WERI-Rb-1 (cell line): Measurements from ENCODE around the gene AK2.
A peak's percentile ranks its signal among the peaks of the same experiment; 100 is the strongest.

ENCODE experiments used
- DNase-seq: peaks from one replicate; pipeline ENCODE4 v3.0.0-alpha.2; 2020
- H3K27ac ChIP-seq: fragments of 250-450 bp; sonication (Bioruptor Pico); 2 replicates; pipeline ENCODE4 v1.5.1; 2020; ENCODE audit warnings: mild to moderate bottlenecking, moderate library complexity
- H3K27me3 ChIP-seq: fragments of 250-450 bp; sonication (Bioruptor Pico); 2 replicates; pipeline ENCODE4 v1.5.1; 2021; ENCODE audit warnings: mild to moderate bottlenecking, low read depth, moderate library complexity; ENCODE audit not compliant: insufficient read depth, severe bottlenecking
- H3K36me3 ChIP-seq: fragments of 250-450 bp; sonication (Bioruptor Pico); 2 replicates; pipeline ENCODE4 v1.5.1; 2020; ENCODE audit warnings: mild to moderate bottlenecking, moderate library complexity
- H3K4me3 ChIP-seq: 2 replicates; pipeline ENCODE4 v1.5.1; 2011; ENCODE audit warnings: low read depth, mild to moderate bottlenecking, control low read depth, low read length
- H3K9me3 ChIP-seq: fragments of 250-450 bp; sonication (Bioruptor Pico); 2 replicates; pipeline ENCODE4 v1.5.1; 2021; ENCODE audit warnings: mild to moderate bottlenecking, moderate library complexity; ENCODE audit not compliant: severe bottlenecking
- CTCF ChIP-seq: IDR thresholded peaks from 2 replicates; pipeline ENCODE4 v1.5.1; 2011; ENCODE audit warnings: low read depth, mild to moderate bottlenecking, control low read depth, inconsistent platforms, low read length

Gene AK2

DNA sequence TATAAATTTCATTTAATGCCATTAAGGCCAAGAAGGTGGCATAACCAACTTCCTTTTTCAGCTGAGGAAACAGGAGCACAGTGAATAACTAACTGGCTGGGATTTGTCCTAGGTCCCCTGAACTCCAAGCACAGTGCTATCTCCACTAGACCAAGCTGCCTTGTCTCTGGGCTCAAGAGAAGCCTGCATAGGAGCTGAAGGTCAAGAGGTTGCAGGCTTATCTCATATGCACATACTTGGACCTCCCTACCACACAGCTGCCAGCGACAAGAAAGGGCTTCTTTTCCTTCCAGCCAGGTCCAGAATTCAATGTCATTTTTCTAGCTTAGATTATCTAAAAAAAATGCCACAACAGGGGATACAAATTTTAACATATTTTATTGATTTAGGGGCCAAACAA is 27.1 kb downstream of the AK2 start:
- Histone ChIP-seq H3K36me3 (peaks cover 59% of the 10 kb centered on the region), H3K27me3 (no peaks in the 10 kb centered on the region), H3K4me3 (no peak overlapping the region), H3K9me3 (no peaks in the 10 kb centered on the region), H3K27ac (no peak overlapping the region)
- no peak for TF ChIP-seq CTCF
- no peak for DNase-seq

DNA sequence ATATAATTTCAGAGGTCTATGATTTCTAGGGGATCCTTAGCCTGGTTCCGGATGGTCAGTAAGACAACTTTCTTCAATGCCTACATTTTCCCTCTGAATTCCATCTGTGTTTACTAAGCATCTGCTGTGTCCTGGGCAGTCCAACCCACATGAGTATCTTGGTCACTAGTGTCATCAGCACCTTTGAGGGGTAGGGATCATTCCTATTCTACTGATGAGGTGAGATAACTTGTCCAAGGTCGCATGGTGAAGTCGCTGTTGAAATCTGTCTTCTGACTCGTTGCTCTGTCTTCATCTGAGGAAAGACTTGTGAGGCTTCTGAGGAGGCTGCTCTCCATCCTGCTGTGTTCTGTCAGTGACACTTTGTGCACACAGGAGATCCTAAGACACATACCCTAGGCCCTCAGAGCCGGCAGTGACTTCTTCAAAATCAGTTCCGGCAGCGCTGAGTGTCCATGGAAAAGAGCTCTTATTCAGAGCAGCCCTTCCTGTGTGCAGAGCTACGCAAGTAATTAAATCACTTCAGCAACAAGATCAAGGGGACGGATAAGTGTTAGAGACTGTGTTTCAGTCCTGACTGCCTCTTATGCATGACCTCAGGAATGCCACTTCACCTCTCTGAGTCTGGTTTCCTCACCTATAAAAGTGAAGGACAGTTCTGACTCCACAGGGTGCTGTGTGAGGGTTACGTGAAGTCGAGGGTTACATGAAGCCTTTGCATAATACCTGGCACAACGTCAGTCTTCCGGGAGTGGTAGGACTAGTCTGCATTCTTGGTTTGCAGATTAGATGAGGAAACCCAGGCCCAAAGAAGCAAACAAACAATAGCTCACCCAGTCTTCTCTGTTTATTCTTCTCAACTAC is 28.4 kb downstream of the AK2 start:
- Histone ChIP-seq H3K27me3 (no peaks in the 10 kb centered on the region), H3K36me3 (peaks cover 46% of the 10 kb centered on the region), H3K27ac (no peak overlapping the region), H3K4me3 (no peak overlapping the region), H3K9me3 (no peaks in the 10 kb centered on the region)
- no peak for DNase-seq
- TF ChIP-seq CTCF, result no peak

DNA sequence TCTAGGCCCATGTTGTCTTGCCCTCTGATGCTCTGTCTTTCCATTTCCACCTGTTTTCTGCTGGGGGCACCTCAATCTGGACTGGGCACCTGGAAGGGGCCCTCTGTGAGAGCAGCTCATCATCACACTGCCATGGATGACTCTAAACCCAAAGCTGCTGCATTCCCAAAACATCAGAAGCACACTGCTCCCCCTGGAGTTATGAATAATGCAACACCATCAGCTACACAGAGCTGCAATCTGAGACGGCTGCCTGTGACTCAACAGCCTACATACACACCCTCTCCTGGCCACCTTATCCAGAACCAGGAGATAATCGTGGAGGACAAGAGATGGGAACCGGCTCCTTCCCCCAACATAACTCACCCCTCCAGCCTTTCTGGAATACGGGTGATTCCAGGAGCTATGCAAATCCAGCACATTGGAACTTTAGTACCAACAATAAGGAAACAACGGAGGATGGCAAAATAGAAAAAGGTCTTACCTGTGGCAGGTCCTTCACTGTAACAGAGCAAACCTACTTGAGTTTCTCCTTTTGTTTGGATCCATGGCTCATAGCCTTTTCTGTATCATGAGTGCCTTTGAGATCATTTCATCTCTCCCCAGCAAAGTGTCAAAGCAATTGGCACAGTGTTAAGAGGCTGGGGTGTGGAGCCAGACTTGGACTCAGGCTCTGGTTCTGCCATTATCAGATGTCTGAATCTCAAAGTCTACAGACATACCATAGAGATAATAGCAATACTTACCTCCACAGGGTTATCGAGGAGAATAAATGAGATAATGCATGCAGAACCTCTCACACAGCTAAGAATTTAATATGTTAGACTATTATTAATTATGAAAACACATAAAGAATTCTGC is 29.3 kb downstream of the AK2 start:
- Histone ChIP-seq H3K27ac (no peak overlapping the region), H3K4me3 (no peak overlapping the region), H3K9me3 (no peaks in the 10 kb centered on the region), H3K36me3 (peaks cover 37% of the 10 kb centered on the region), H3K27me3 (no peaks in the 10 kb centered on the region)
- peak; percentile 46 for DNase-seq
- peak; percentile 62 for TF ChIP-seq CTCF

DNA sequence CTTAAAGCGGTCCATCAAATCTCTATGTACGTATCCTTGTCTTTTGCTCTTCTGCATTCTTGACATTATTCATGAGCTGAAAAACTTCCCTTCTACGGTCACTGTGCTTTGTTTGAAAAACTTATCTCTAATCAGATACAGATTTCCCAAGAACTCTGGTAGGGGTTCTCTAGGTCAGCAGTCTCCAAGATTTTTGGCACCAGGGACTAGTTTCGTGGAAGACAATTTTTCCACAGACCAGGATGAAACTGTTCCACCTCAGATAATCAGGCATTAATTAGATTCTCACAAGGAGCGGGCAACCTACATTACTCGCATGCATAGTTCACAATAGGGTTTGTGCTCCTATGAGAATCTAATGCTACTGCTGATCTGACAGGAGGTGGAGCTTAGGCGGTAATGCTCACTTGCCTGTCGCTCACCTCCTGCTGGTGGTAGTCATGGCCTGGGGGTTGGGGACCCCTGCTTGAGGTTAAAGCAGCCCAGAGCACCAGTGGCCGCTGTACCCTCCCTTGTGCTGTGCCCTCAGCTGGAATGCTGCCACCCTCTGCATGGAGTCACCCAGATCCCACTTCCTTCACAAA is 30.8 kb downstream of the AK2 start:
- H3K9me3 ChIP-seq, result no peaks in the 10 kb centered on the region
- no peaks in the 10 kb centered on the region for H3K27me3 ChIP-seq
- H3K27ac ChIP-seq, result no peak overlapping the region
- no peak overlapping the region for H3K4me3 ChIP-seq
- DNase-seq, result peak; percentile 28
- no peak for TF ChIP-seq CTCF
- peaks cover 22% of the 10 kb centered on the region for H3K36me3 ChIP-seq

GRCh38 chr1:33005117-33005837 is 31.4 kb downstream of the AK2 start:
- Histone ChIP-seq H3K36me3 (peaks cover 18% of the 10 kb centered on the region), H3K4me3 (no peak overlapping the region)

More at GRCh38 chr1:33005117-33005837, 31.4 kb downstream of the AK2 start:
- no peak overlapping the region for H3K27ac ChIP-seq
- no peaks in the 10 kb centered on the region for H3K27me3 ChIP-seq
- no peaks in the 10 kb centered on the region for H3K9me3 ChIP-seq
- TF ChIP-seq CTCF, result no peak
- no peak for DNase-seq
